ENCODE measurements around the gene NAA35. TPM values are rescaled to one million over a fixed set of nuclear protein-coding genes. Genes with fewer than 3 reads are reported as not detected.

Gene NAA35
- total and polyA plus RNA-seq, 9 of the 15 experiments (the other 6 are each of a cell fraction or from before 2014, with no cell fraction given) = 17.7 to 43.9 (median 29.0) TPM

- TF ChIP-seq TRIM25 (IDR thresholded peaks at IDR 0.05; ENCODE audit: borderline replicate concordance) = no peak
- no peak for TF ChIP-seq RNF2 (IDR thresholded peaks at IDR 0.05)
- no peak for TF ChIP-seq KLF10 (CRISPR knock-in tag; IDR thresholded peaks at IDR 0.05)
Observed at GRCh38 chr9:86036555-86036954, 95.6 kb downstream of the NAA35 start (continued).

- FAIRE-seq (no peak), DNase-seq (ENCODE audit: extremely low read depth in 1 of 4, low spot score in 3 of 4) (no peak), ATAC-seq (no peak)
- no peak overlapping the region for H2AFZ ChIP-seq (ENCODE audit: low read depth, low read length)
- no peaks in the 10 kb centered on the region for H3K36me3 ChIP-seq (ENCODE audit: control insufficient read depth, insufficient read depth, low read length)
- peaks cover 10 to 38% of the 10 kb centered on the region in 2 experiments; a peak in 4 of 5 replicates for H3K27me3 ChIP-seq (ENCODE audit: control insufficient read depth in 2 of 2, insufficient read depth in 2 of 2, low read length in 2 of 2)
- no peaks in the 10 kb centered on the region; a peak in 1 of 5 replicates for H3K4me1 ChIP-seq (replicated peaks in 1 of 2; ENCODE audit: control insufficient read depth in 2 of 2, insufficient read depth in 2 of 2, low read length in 2 of 2)
- in situ Hi-C loops (cut with MboI) (no loop called here), intact Hi-C loops (cut with micrococcal nuclease) (no loop called here)
- no TSS peak for BruUV-seq (replicated peaks)
- H3K79me2 ChIP-seq (ENCODE audit: control insufficient read depth, insufficient read depth, low read length) = no peaks in the 10 kb centered on the region
- H3K9ac ChIP-seq (ENCODE audit: insufficient read depth in 1 of 2, low read depth in 2 of 2, low read length in 2 of 2) = no peak overlapping the region
- WGBS (ENCODE audit: insufficient coverage, low coverage, missing lambda C conversion rate) = 2% methylated on average over 11 of the region's 12 CpGs
- ChIA-PET POLR2A (no interaction called here), CTCF (ENCODE audit: low intra/inter-chr PET ratio) (no interaction called here)
- no peaks in the 10 kb centered on the region for H3K9me1 ChIP-seq (ENCODE audit: control insufficient read depth, insufficient read depth, low read length)
- no peak overlapping the region for H3K4me3 ChIP-seq
- H3K27ac ChIP-seq (ENCODE audit: extremely low read depth, low read depth, low read length) = no peak overlapping the region
- H3K4me2 ChIP-seq (ENCODE audit: insufficient read depth, low read length) = no peak overlapping the region
- H4K20me1 ChIP-seq (replicated peaks; ENCODE audit: control insufficient read depth, insufficient read depth, low read length) = 0 out of 2 replicates have a peak, but pooled peaks cover 5% of the 10 kb centered on the region
- H3K9me3 ChIP-seq (replicated peaks; ENCODE audit: control insufficient read depth, insufficient read depth, low read depth, low read length) = no peaks in the 10 kb centered on the region
- TF ChIP-seq UBTF (IDR thresholded peaks at IDR 0.05; ENCODE audit: borderline replicate concordance in 1 of 2, low read depth in 2 of 2, low read length in 2 of 2) (no peak), ZNF165 (CRISPR knock-in tag; IDR thresholded peaks at IDR 0.05; ENCODE audit: borderline replicate concordance) (no peak), ZBTB33 (CRISPR knock-in tag; IDR thresholded peaks at IDR 0.05) (no peak), ZC3H11A (IDR thresholded peaks at IDR 0.05; ENCODE audit: low read depth, low read length) (no peak), HLTF (IDR thresholded peaks at IDR 0.05) (no peak), HMG20A (CRISPR knock-in tag; conservative IDR thresholded peaks at IDR 0.05) (no peak), MEF2D (tag; conservative IDR thresholded peaks at IDR 0.05; ENCODE audit: low read depth) (no peak), ZNF174 (CRISPR knock-in tag; IDR thresholded peaks at IDR 0.05) (no peak), MIER1 (IDR thresholded peaks at IDR 0.05; ENCODE audit: low read depth) (no peak), SMARCA5 (IDR thresholded peaks at IDR 0.05) (no peak), ZNF668 (CRISPR knock-in tag; IDR thresholded peaks at IDR 0.05) (no peak)
Observed at GRCh38 chr9:86039991-86040860, 99.3 kb downstream of the NAA35 start.
